K562 (cell line): Measurements from ENCODE around the gene B3GNT9. TPM values are rescaled to one million over a fixed set of nuclear protein-coding genes. Genes with fewer than 3 reads are reported as not detected.
A peak's percentile ranks its signal among the peaks of the same experiment; 100 is the strongest.

Source experiments
- GTF2B ChIP-seq: IDR thresholded peaks from 2 replicates; pipeline ENCODE4 v1.6.1; 2011; ENCODE audit not compliant: insufficient read length; ENCODE audit errors: extremely low read depth
- HBP1 ChIP-seq: fragments of 450-650 bp; formaldehyde crosslinking; IDR thresholded peaks from 2 replicates; pipeline ENCODE4 v1.4.0; 2022; ENCODE audit warnings: missing genetic modification characterization
- KAT7 ChIP-seq: sonication (generic); formaldehyde crosslinking; IDR thresholded peaks from 2 replicates; pipeline ENCODE4 v1.8.0; 2022; ENCODE audit warnings: missing genetic modification reagents, mild to moderate bottlenecking, borderline replicate concordance
- L3MBTL2 ChIP-seq: fragments of 450-650 bp; IDR thresholded peaks from 2 replicates; pipeline ENCODE4 v1.6.1; 2016; ENCODE audit warnings: mild to moderate bottlenecking, moderate library complexity
- MCM2 ChIP-seq: fragments of 450-650 bp; IDR thresholded peaks from 2 replicates; pipeline ENCODE4 v1.6.1; 2017; ENCODE audit warnings: low read depth, mild to moderate bottlenecking
- MNT ChIP-seq, 2 experiments: fragments of 450-650 bp; conservative IDR thresholded peaks; 2 replicates each; pipeline ENCODE4 v1.6.1; 2017; ENCODE audit warnings: mild to moderate bottlenecking in 2 of 2, moderate library complexity in 2 of 2
- MTA3 ChIP-seq: fragments of 450-650 bp; formaldehyde crosslinking; IDR thresholded peaks from 2 replicates; pipeline ENCODE4 v1.6.1; 2017; ENCODE audit warnings: mild to moderate bottlenecking, borderline replicate concordance
- PML ChIP-seq: IDR thresholded peaks from 2 replicates; pipeline ENCODE4 v1.6.1; 2012; ENCODE audit warnings: low read length, inconsistent platforms
- USF1 ChIP-seq: sonication (generic); formaldehyde crosslinking; IDR thresholded peaks from 2 replicates; pipeline ENCODE4 v1.9.0; 2022; ENCODE audit warnings: mild to moderate bottlenecking, missing genetic modification reagents
- ZBTB40 ChIP-seq, 2 experiments: fragments of 450-650 bp in 1 of 2; sonication (generic) in 1 of 2; formaldehyde crosslinking in 1 of 2; IDR thresholded peaks; 2 replicates each; pipeline versions ENCODE4 v1.7.1 to v1.9.0; 2016 to 2022; ENCODE audit warnings: inconsistent platforms in 1 of 2, mild to moderate bottlenecking in 1 of 2, missing genetic modification reagents in 1 of 2
- ZNF511 ChIP-seq: sonication (generic); formaldehyde crosslinking; IDR thresholded peaks from 2 replicates; pipeline ENCODE4 v1.8.0; 2022; ENCODE audit warnings: mild to moderate bottlenecking, missing genetic modification reagents
- polyA plus RNA-seq, 8 experiments: library from polyadenylated mRNA; depleted of rRNA in 4 of 8; stranded (reverse) in 5 of 8; unstranded in 3 of 8; fragments of >200 nt; fragmentation: Nextera tagmentation in 2 of 8; fragmentation: Illumina TruSeq in 1 of 8; extraction: Ambion mirVana in 2 of 8; extraction: Trizol in 1 of 8; gene quantifications; 2 replicates each; pipeline versions ENCODE4 v1.2.1 to v1.2.3, GENCODE V29; 2011 to 2014; ENCODE audit warnings: inconsistent platforms in 1 of 8, missing spikeins in 1 of 8
- total RNA-seq, 7 experiments: library from RNA; depleted of rRNA in 6 of 7; stranded (reverse); fragments of >200 nt in 6 of 7; fragmentation: Illumina TruSeq in 2 of 7; extraction: Trizol in 2 of 7; gene quantifications; 2 replicates each; pipeline versions ENCODE4 v1.2.1 to v1.2.3, GENCODE V29; 2011 to 2021; ENCODE audit warnings: low replicate concordance in 1 of 7

B3GNT9 gene
- total and polyA plus RNA-seq, 9 of the 15 experiments (the other 6 are each of a cell fraction or from before 2014, with no cell fraction given): 0.01 to 1.8 (median 1.1) TPM; not detected in 1

- TF ChIP-seq MNT (conservative IDR thresholded peaks at IDR 0.05) (peak in 1 of 2 experiments; percentile 76; a peak in 3 of 4 replicates), HBP1 (CRISPR knock-in tag) (peak; percentile 78; the same call in 1 of the 2 replicates), KAT7 (0 out of 2 replicates have a peak, but pooled peaks have one; percentile 32), USF1 (CRISPR knock-in tag) (peak; percentile 51; the same call in 1 of the 2 replicates), MCM2 (no peak), ZBTB40 (IDR thresholded peaks at IDR 0.05) (peak; percentile 96), ZBTB40 (CRISPR knock-in tag; IDR thresholded peaks at IDR 0.05) (no peak), ZNF511 (CRISPR knock-in tag) (peak; percentile 68; the same call in 1 of the 2 replicates), PML (0 out of 2 replicates have a peak, but pooled peaks have one; percentile 18), MTA3 (peak; percentile 19; the same call in 1 of the 2 replicates), GTF2B (no peak), L3MBTL2 (peak; percentile 40; the same call in 1 of the 2 replicates)
Observed at GRCh38 chr16:67191995-67192681, 41.3 kb upstream of the B3GNT9 start, which contains the start of gene E2F4 (continued).
